HL-60 (cell line): ENCODE results near the gene RMDN2.

Source experiments
- DNase-seq, 2 experiments: peaks; one replicate each; pipeline ENCODE4 v3.0.0-alpha.2; 2010 to 2020; ENCODE audit warnings: low read depth in 1 of 2, low spot score in 1 of 2
- H3K27ac ChIP-seq: fragments of 250-450 bp; sonication (Bioruptor Pico); replicated peaks from 2 replicates; pipeline ENCODE4 v1.5.1; 2020; ENCODE audit warnings: mild to moderate bottlenecking, moderate library complexity
- H3K27me3 ChIP-seq: fragments of 250-450 bp; sonication (Bioruptor Pico); 2 replicates; pipeline ENCODE4 v1.5.1; 2021; ENCODE audit warnings: mild to moderate bottlenecking, moderate library complexity; ENCODE audit not compliant: insufficient read depth, poor library complexity, severe bottlenecking
- H3K4me3 ChIP-seq: replicated peaks from 2 replicates; pipeline ENCODE4 v1.5.1; 2011; ENCODE audit warnings: mild to moderate bottlenecking, control low read depth, low read length; ENCODE audit not compliant: insufficient read depth
- CTCF ChIP-seq: IDR thresholded peaks from one replicate; pipeline ENCODE4 v1.5.1; 2011; ENCODE audit warnings: low read length, control low read depth, inconsistent platforms; ENCODE audit not compliant: insufficient read depth
- GABPA ChIP-seq: IDR thresholded peaks from 2 replicates; pipeline ENCODE4 v1.6.1; 2012; ENCODE audit warnings: low read depth
- POLR2AphosphoS5 ChIP-seq: IDR thresholded peaks from 2 replicates; pipeline ENCODE4 v1.6.1; 2012; ENCODE audit warnings: low read depth
- REST ChIP-seq: IDR thresholded peaks from 2 replicates; pipeline ENCODE4 v1.6.1; 2012; ENCODE audit warnings: low read depth; ENCODE audit not compliant: insufficient replicate concordance
- SPI1 ChIP-seq: IDR thresholded peaks from 2 replicates; pipeline ENCODE4 v1.6.1; 2012; ENCODE audit warnings: low read depth, mild to moderate bottlenecking, borderline replicate concordance

The RMDN2 gene

GRCh38 chr2:37885329-37885993 is 39.6 kb upstream of the RMDN2 start:
- H3K27me3 ChIP-seq = no peaks in the 10 kb centered on the region
- no peak overlapping the region for H3K27ac ChIP-seq
- no peak for DNase-seq
- no peak overlapping the region for H3K4me3 ChIP-seq
- no peak for TF ChIP-seq SPI1
- TF ChIP-seq REST = no peak
- TF ChIP-seq CTCF = no peak
- no peak for TF ChIP-seq POLR2AphosphoS5
- TF ChIP-seq GABPA = no peak

- Histone ChIP-seq H3K27ac (no peak overlapping the region), H3K4me3 (no peak overlapping the region), H3K27me3 (no peaks in the 10 kb centered on the region)
- no peak for DNase-seq
- TF ChIP-seq SPI1 (no peak), CTCF (no peak), GABPA (no peak), POLR2AphosphoS5 (no peak), REST (no peak)
Measured at GRCh38 chr2:37886745-37887144, 38.3 kb upstream of the RMDN2 start.

GRCh38 chr2:37887286-37887685 is 37.8 kb upstream of the RMDN2 start:
- no peak for DNase-seq
- Histone ChIP-seq H3K27ac (no peak overlapping the region), H3K4me3 (no peak overlapping the region), H3K27me3 (no peaks in the 10 kb centered on the region)
- TF ChIP-seq REST = no peak
- TF ChIP-seq SPI1 = no peak
- TF ChIP-seq CTCF = no peak
- TF ChIP-seq POLR2AphosphoS5 = no peak
- no peak for TF ChIP-seq GABPA
